GM23248 (cell line): Measurements from ENCODE around the gene BCKDHB. TPM values are rescaled to one million over a fixed set of nuclear protein-coding genes. Genes with fewer than 3 reads are reported as not detected.
A peak's percentile ranks its signal among the peaks of the same experiment; 100 is the strongest.

Experiments
- DNase-seq: peaks from one replicate; pipeline ENCODE4 v3.0.0-alpha.2; 2015
- H2AFZ ChIP-seq: fragments of 200-600 bp; sonication (generic); 2 replicates; pipeline ENCODE4 v1.6.1; 2016; ENCODE audit warnings: antibody characterized with exemption
- H3F3A ChIP-seq: fragments of 200-600 bp; sonication (generic); 2 replicates; pipeline ENCODE4 v1.6.1; 2016; ENCODE audit warnings: mild to moderate bottlenecking, antibody characterized with exemption, mixed run types; ENCODE audit not compliant: insufficient read depth
- H3K27ac ChIP-seq: fragments of 200-600 bp; sonication (generic); 2 replicates; pipeline ENCODE4 v1.5.1; 2016; ENCODE audit warnings: mild to moderate bottlenecking
- H3K27me3 ChIP-seq: fragments of 200-600 bp; sonication (generic); replicated peaks from 2 replicates; pipeline ENCODE4 v1.6.1; 2016; ENCODE audit warnings: mild to moderate bottlenecking; ENCODE audit not compliant: insufficient read depth
- H3K36me3 ChIP-seq: fragments of 200-600 bp; sonication (generic); 2 replicates; pipeline ENCODE4 v1.6.1; 2016; ENCODE audit warnings: low read depth, mild to moderate bottlenecking
- H3K4me1 ChIP-seq: fragments of 200-600 bp; sonication (generic); 2 replicates; pipeline ENCODE4 v1.6.1; 2016; ENCODE audit warnings: mild to moderate bottlenecking; ENCODE audit not compliant: insufficient read depth
- H3K4me2 ChIP-seq: fragments of 200-600 bp; sonication (generic); one replicate; pipeline ENCODE4 v1.6.1; 2016; ENCODE audit warnings: mild to moderate bottlenecking; ENCODE audit not compliant: unreplicated experiment
- H3K4me3 ChIP-seq: fragments of 200-600 bp; sonication (generic); 2 replicates; pipeline ENCODE4 v1.5.1; 2016; ENCODE audit warnings: mild to moderate bottlenecking
- H3K79me2 ChIP-seq: fragments of 200-600 bp; sonication (generic); 2 replicates; pipeline ENCODE4 v1.6.1; 2016; ENCODE audit warnings: mild to moderate bottlenecking; ENCODE audit not compliant: insufficient read depth
- H3K9ac ChIP-seq: fragments of 200-600 bp; sonication (generic); 2 replicates; pipeline ENCODE4 v1.6.1; 2016; ENCODE audit warnings: mild to moderate bottlenecking
- H3K9me2 ChIP-seq: fragments of 200-600 bp; sonication (generic); 2 replicates; pipeline ENCODE4 v1.6.1; 2016; ENCODE audit warnings: mixed run types, mild to moderate bottlenecking, moderate library complexity; ENCODE audit not compliant: insufficient read depth
- H3K9me3 ChIP-seq: fragments of 200-600 bp; sonication (generic); one replicate; pipeline ENCODE4 v1.6.1; 2017; ENCODE audit warnings: low read depth
- H4K20me1 ChIP-seq: fragments of 200-600 bp; sonication (generic); 2 replicates; pipeline ENCODE4 v1.6.0; 2016; ENCODE audit not compliant: insufficient read depth
- EZH2 ChIP-seq: fragments of 200-600 bp; sonication (generic); IDR thresholded peaks from 2 replicates; pipeline ENCODE4 v1.6.1; 2018; ENCODE audit warnings: antibody characterized with exemption, mild to moderate bottlenecking; ENCODE audit not compliant: insufficient read depth, poor library complexity, severe bottlenecking
- EZH2phosphoT487 ChIP-seq: fragments of 200-600 bp; sonication (generic); IDR thresholded peaks from 2 replicates; pipeline ENCODE4 v1.6.1; 2018; ENCODE audit warnings: antibody characterized with exemption, moderate library complexity, mild to moderate bottlenecking, low read depth; ENCODE audit not compliant: insufficient read depth
- WGBS, 2 experiments: methylation state at CpG; one replicate each; pipeline ENCODE4 v1.1.6; 2015 to 2017; ENCODE audit warnings: low lambda C conversion rate in 2 of 2, low coverage in 1 of 2; ENCODE audit errors: missing lambda C conversion rate in 2 of 2; 5-methylcytosine and 5-hydroxymethylcytosine counted together
- in situ Hi-C: fragments of 300-500 bp; cut with MboI; formaldehyde crosslinking; loops from 2 replicates; pipeline ENCODE4 v1.15.0; 2020
- polyA plus RNA-seq: library from polyadenylated mRNA; unstranded; fragments of >200 nt; fragmentation: Nextera tagmentation; extraction: Ambion mirVana; gene quantifications from 2 replicates; pipeline ENCODE4 v1.2.1, GENCODE V29; 2016
- total RNA-seq: library from RNA; depleted of rRNA; stranded (reverse); fragments of >200 nt; shearing (Covaris generic); gene quantifications from 2 replicates; pipeline ENCODE4 v1.2.3, GENCODE V29; 2014

Gene BCKDHB
- total and polyA plus RNA-seq, 2 experiments from 2014 or later, result 18.4 to 33.8 TPM

GRCh38 chr6:80330961-80331360, 224.5 kb downstream of the BCKDHB start:
- no peaks in the 10 kb centered on the region for H3K79me2 ChIP-seq
- TF ChIP-seq EZH2phosphoT487 (no peak), EZH2 (no peak)
- no peak for DNase-seq

DNA sequence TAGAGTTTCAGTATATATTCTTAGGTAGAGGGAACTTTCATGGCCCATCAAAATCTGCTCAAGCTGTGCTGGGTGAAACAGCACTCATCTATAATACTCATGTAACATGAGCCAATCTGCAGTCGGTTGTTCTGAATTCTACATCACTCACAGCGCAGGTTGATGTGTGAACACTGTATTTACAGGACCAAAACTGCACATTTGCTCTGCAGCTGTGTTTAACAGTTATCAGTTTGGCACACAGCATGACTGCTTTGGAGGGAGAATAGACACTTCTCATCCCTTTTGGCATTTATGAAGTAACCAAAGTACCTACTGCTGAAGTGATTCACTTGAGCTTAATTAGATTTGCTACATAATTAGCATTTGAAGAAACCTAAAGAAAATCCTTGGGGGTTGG, 225.1 kb downstream of the BCKDHB start:
- in situ Hi-C loops, result no loop called here
- Histone ChIP-seq H3K9me2 (no peaks in the 10 kb centered on the region), H3K36me3 (no peaks in the 10 kb centered on the region), H3K27ac (no peak overlapping the region), H3K4me3 (no peak overlapping the region), H3K4me1 (peaks cover 12% of the 10 kb centered on the region; the same call in 1 of the 2 replicates), H3K4me2 (no peak overlapping the region), H3K79me2 (no peaks in the 10 kb centered on the region), H2AFZ (no peak overlapping the region), H3K9ac (no peak overlapping the region), H3F3A (0 out of 2 replicates have a peak, but pooled peaks cover 7% of the 10 kb centered on the region), H3K9me3 (no peaks in the 10 kb centered on the region), H3K27me3 (no peaks in the 10 kb centered on the region), H4K20me1 (no peaks in the 10 kb centered on the region)
- DNase-seq, result no peak
- 75 to 83% methylated on average over 2 of the region's 2 CpGs for WGBS, 2 experiments
- no peak for TF ChIP-seq EZH2
- TF ChIP-seq EZH2phosphoT487, result no peak

More at GRCh38 chr6:80330961-80331360, 224.5 kb downstream of the BCKDHB start:
- in situ Hi-C loops, result no loop called here
- Histone ChIP-seq H3K36me3 (no peaks in the 10 kb centered on the region), H3K9me3 (no peaks in the 10 kb centered on the region), H3K27ac (no peak overlapping the region), H3F3A (0 out of 2 replicates have a peak, but pooled peaks cover 7% of the 10 kb centered on the region), H4K20me1 (no peaks in the 10 kb centered on the region), H3K9me2 (no peaks in the 10 kb centered on the region), H3K4me2 (no peak overlapping the region), H3K4me3 (no peak overlapping the region), H3K9ac (no peak overlapping the region), H2AFZ (no peak overlapping the region), H3K27me3 (no peaks in the 10 kb centered on the region), H3K4me1 (peaks cover 12% of the 10 kb centered on the region; the same call in 1 of the 2 replicates)
- 85 to 89% methylated on average over 3 of the region's 3 CpGs for WGBS, 2 experiments

DNA sequence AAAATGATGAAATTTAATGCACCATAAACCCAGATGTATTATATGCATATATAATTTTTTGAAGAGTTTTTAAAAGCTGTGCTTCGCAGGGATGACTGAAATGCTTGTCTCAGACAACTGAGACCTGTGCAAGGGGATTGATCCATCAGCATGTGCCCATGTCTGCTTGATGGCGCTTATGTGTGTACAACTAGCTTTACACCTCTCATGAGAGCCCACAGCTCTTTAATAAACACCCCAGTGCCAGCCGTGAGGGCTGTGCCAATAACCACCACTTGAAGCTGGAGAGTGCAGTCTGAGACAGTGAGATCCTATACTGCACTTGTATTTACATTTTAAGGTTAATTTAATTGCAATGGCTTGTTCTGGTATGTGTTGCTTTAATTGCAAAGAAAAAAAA, 225.5 kb downstream of the BCKDHB start:
- no peak overlapping the region for H3K4me3 ChIP-seq
- WGBS, 2 experiments, result 65 to 67% methylated on average over 3 of the region's 3 CpGs
- in situ Hi-C loops, result no loop called here

GRCh38 chr6:80333342-80333741, 226.9 kb downstream of the BCKDHB start:
- WGBS, 2 experiments, result 52 to 53% methylated on average over 3 of the region's 3 CpGs
- H3K79me2 ChIP-seq, result no peaks in the 10 kb centered on the region
- no peaks in the 10 kb centered on the region for H3K9me3 ChIP-seq
- peaks cover 17% of the 10 kb centered on the region for H3K4me1 ChIP-seq
- H3K4me3 ChIP-seq, result no peak overlapping the region
- H4K20me1 ChIP-seq, result no peaks in the 10 kb centered on the region
- in situ Hi-C loops, result no loop called here
- no peak for DNase-seq
- no peaks in the 10 kb centered on the region for H3K27me3 ChIP-seq
- no peaks in the 10 kb centered on the region for H3K36me3 ChIP-seq
- H3K27ac ChIP-seq, result no peak overlapping the region
- H3K4me2 ChIP-seq, result no peak overlapping the region
- no peak overlapping the region for H2AFZ ChIP-seq
- 0 out of 2 replicates have a peak, but pooled peaks cover 7% of the 10 kb centered on the region for H3F3A ChIP-seq
- H3K9ac ChIP-seq, result no peak overlapping the region
- TF ChIP-seq EZH2phosphoT487, result no peak
- no peak for TF ChIP-seq EZH2
- H3K9me2 ChIP-seq, result no peaks in the 10 kb centered on the region

More for the DNA sequence above, 225.5 kb downstream of the BCKDHB start:
- Histone ChIP-seq H3K9me3 (no peaks in the 10 kb centered on the region), H3K36me3 (no peaks in the 10 kb centered on the region), H3K27ac (no peak overlapping the region), H4K20me1 (no peaks in the 10 kb centered on the region), H3F3A (0 out of 2 replicates have a peak, but pooled peaks cover 7% of the 10 kb centered on the region), H3K4me2 (no peak overlapping the region), H3K9ac (no peak overlapping the region), H2AFZ (no peak overlapping the region), H3K4me1 (peaks cover 14% of the 10 kb centered on the region), H3K79me2 (no peaks in the 10 kb centered on the region), H3K9me2 (no peaks in the 10 kb centered on the region), H3K27me3 (no peaks in the 10 kb centered on the region)
- TF ChIP-seq EZH2phosphoT487, result no peak
- no peak for TF ChIP-seq EZH2
- no peak for DNase-seq

- Histone ChIP-seq H3K4me2 (peak overlapping the region; percentile 65), H3K27me3 (no peaks in the 10 kb centered on the region), H3K79me2 (no peaks in the 10 kb centered on the region), H3K9me3 (no peaks in the 10 kb centered on the region), H3K9me2 (no peaks in the 10 kb centered on the region), H3K9ac (peak overlapping the region; percentile 52), H3F3A (0 out of 2 replicates have a peak, but pooled peaks cover 7% of the 10 kb centered on the region), H3K27ac (peak overlapping the region; percentile 17; the same call in 1 of the 2 replicates), H3K4me1 (peaks cover 12% of the 10 kb centered on the region), H2AFZ (peak overlapping the region; percentile 59), H4K20me1 (no peaks in the 10 kb centered on the region), H3K4me3 (peak overlapping the region; percentile 68), H3K36me3 (no peaks in the 10 kb centered on the region)
- TF ChIP-seq EZH2 (no peak), EZH2phosphoT487 (no peak)
- peak; percentile 22 for DNase-seq
- in situ Hi-C loops, result no loop called here
- WGBS, 2 experiments, result 42 to 44% methylated on average over 6 of the region's 6 CpGs
These were observed 228.7 kb downstream of the BCKDHB start for GRCh38 chr6:80335121-80335531.
